K562 (cell line): ENCODE data around the gene AMZ2. TPM values are rescaled to one million over a fixed set of nuclear protein-coding genes. Genes with fewer than 3 reads are reported as not detected.

Source experiments
- CHD4 ChIP-seq: fragments of 200-600 bp; sonication (generic); IDR thresholded peaks from 3 replicates; pipeline ENCODE4 v1.6.1; 2012; ENCODE audit warnings: low read depth, mild to moderate bottlenecking, mixed read lengths, low read length, inconsistent platforms; ENCODE audit not compliant: insufficient read depth, insufficient replicate concordance, poor library complexity, severe bottlenecking
- HINFP ChIP-seq: fragments of 450-650 bp; conservative IDR thresholded peaks from 2 replicates; pipeline ENCODE4 v1.6.1; 2016; ENCODE audit warnings: missing genetic modification characterization, low read depth, mild to moderate bottlenecking, control low read depth, missing compliant biosample characterization
- JUN ChIP-seq, 2 experiments: sonication (generic) in 1 of 2; formaldehyde crosslinking in 1 of 2; IDR thresholded peaks; 2 replicates each; pipeline versions ENCODE4 v1.6.1 to v1.8.0; 2012 to 2022; ENCODE audit warnings: borderline replicate concordance in 2 of 2, mild to moderate bottlenecking in 2 of 2, improper control_type of control experiment in 1 of 2, low read depth in 1 of 2, low read length in 1 of 2, missing genetic modification reagents in 1 of 2
- PHF21A ChIP-seq: fragments of 450-650 bp; IDR thresholded peaks from 2 replicates; pipeline ENCODE4 v1.6.1; 2017; ENCODE audit warnings: low read depth, borderline replicate concordance
- POLR2AphosphoS2 ChIP-seq: IDR thresholded peaks from 2 replicates; pipeline ENCODE4 v1.6.1; 2012; ENCODE audit warnings: low read length, improper control_type of control experiment
- RB1 ChIP-seq: fragments of 450-650 bp; IDR thresholded peaks from 2 replicates; pipeline ENCODE4 v1.6.1; 2017; ENCODE audit warnings: low read depth, mild to moderate bottlenecking
- polyA plus RNA-seq, 8 experiments: library from polyadenylated mRNA; depleted of rRNA in 4 of 8; stranded (reverse) in 5 of 8; unstranded in 3 of 8; fragments of >200 nt; fragmentation: Nextera tagmentation in 2 of 8; fragmentation: Illumina TruSeq in 1 of 8; extraction: Ambion mirVana in 2 of 8; extraction: Trizol in 1 of 8; gene quantifications; 2 replicates each; pipeline versions ENCODE4 v1.2.1 to v1.2.3, GENCODE V29; 2011 to 2014; ENCODE audit warnings: inconsistent platforms in 1 of 8, missing spikeins in 1 of 8
- total RNA-seq, 7 experiments: library from RNA; depleted of rRNA in 6 of 7; stranded (reverse); fragments of >200 nt in 6 of 7; fragmentation: Illumina TruSeq in 2 of 7; extraction: Trizol in 2 of 7; gene quantifications; 2 replicates each; pipeline versions ENCODE4 v1.2.1 to v1.2.3, GENCODE V29; 2011 to 2021; ENCODE audit warnings: low replicate concordance in 1 of 7
- TF ChIP-seq, protein P1 (sequence below): fragments of 200-800 bp; sonication (Bioruptor generic); IDR thresholded peaks from 2 replicates; pipeline ENCODE4 v1.6.1; 2016; ENCODE audit warnings: missing genetic modification characterization, missing compliant biosample characterization
- TF ChIP-seq, protein P2 (sequence below): fragments of 250-450 bp; sonication (Bioruptor Pico); IDR thresholded peaks from 2 replicates; pipeline ENCODE4 v1.8.0; 2021; ENCODE audit warnings: borderline replicate concordance, mild to moderate bottlenecking, moderate library complexity; ENCODE audit not compliant: poor library complexity, severe bottlenecking

The AMZ2 gene
- total and polyA plus RNA-seq, 9 of the 15 experiments (the other 6 are each of a cell fraction or from before 2014, with no cell fraction given): 22.6 to 92.2 (median 52.6) TPM

GRCh38 chr17:68291836-68292688, 44.2 kb downstream of the AMZ2 start (continued):
- TF ChIP-seq RB1: peak; percentile 54; the same call in 1 of the 2 replicates
- TF ChIP-seq CHD4: no peak
- TF ChIP-seq, protein P1, sequence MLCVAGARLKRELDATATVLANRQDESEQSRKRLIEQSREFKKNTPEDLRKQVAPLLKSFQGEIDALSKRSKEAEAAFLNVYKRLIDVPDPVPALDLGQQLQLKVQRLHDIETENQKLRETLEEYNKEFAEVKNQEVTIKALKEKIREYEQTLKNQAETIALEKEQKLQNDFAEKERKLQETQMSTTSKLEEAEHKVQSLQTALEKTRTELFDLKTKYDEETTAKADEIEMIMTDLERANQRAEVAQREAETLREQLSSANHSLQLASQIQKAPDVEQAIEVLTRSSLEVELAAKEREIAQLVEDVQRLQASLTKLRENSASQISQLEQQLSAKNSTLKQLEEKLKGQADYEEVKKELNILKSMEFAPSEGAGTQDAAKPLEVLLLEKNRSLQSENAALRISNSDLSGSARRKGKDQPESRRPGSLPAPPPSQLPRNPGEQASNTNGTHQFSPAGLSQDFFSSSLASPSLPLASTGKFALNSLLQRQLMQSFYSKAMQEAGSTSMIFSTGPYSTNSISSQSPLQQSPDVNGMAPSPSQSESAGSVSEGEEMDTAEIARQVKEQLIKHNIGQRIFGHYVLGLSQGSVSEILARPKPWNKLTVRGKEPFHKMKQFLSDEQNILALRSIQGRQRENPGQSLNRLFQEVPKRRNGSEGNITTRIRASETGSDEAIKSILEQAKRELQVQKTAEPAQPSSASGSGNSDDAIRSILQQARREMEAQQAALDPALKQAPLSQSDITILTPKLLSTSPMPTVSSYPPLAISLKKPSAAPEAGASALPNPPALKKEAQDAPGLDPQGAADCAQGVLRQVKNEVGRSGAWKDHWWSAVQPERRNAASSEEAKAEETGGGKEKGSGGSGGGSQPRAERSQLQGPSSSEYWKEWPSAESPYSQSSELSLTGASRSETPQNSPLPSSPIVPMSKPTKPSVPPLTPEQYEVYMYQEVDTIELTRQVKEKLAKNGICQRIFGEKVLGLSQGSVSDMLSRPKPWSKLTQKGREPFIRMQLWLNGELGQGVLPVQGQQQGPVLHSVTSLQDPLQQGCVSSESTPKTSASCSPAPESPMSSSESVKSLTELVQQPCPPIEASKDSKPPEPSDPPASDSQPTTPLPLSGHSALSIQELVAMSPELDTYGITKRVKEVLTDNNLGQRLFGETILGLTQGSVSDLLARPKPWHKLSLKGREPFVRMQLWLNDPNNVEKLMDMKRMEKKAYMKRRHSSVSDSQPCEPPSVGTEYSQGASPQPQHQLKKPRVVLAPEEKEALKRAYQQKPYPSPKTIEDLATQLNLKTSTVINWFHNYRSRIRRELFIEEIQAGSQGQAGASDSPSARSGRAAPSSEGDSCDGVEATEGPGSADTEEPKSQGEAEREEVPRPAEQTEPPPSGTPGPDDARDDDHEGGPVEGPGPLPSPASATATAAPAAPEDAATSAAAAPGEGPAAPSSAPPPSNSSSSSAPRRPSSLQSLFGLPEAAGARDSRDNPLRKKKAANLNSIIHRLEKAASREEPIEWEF: no peak
- peak; percentile 15; the same call in 1 of the 2 replicates for TF ChIP-seq PHF21A
- TF ChIP-seq, protein P2, sequence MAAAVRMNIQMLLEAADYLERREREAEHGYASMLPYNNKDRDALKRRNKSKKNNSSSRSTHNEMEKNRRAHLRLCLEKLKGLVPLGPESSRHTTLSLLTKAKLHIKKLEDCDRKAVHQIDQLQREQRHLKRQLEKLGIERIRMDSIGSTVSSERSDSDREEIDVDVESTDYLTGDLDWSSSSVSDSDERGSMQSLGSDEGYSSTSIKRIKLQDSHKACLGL: no peak
- TF ChIP-seq JUN (IDR thresholded peaks at IDR 0.05; ENCODE audit: borderline replicate concordance, low read depth, low read length): no peak
- no peak for TF ChIP-seq JUN (CRISPR knock-in tag; IDR thresholded peaks at IDR 0.05; ENCODE audit: borderline replicate concordance)
- TF ChIP-seq HINFP (tag): no peak
- TF ChIP-seq POLR2AphosphoS2: no peak
